Activated naive CD4-positive, alpha-beta T cell treated with anti-CD3 and anti-CD28 coated beads, Interleukin-2, amount 50 U/mL, for 24 hours (primary cell): ENCODE measurements around the gene MMUT.
"Not testable (repeated sequence)": the region's sequence is repeated elsewhere in the genome, so short reads cannot be mapped to it uniquely, and the experiment has no call there.

Experiments used
- H3K27ac Mint-ChIP-seq: one replicate; pipeline ENCODE4 v1.8.0; 2021; ENCODE audit warnings: mild to moderate bottlenecking, mixed read lengths
- H3K27me3 Mint-ChIP-seq: one replicate; pipeline ENCODE4 v1.8.0; 2021; ENCODE audit warnings: mixed read lengths
- H3K36me3 Mint-ChIP-seq: one replicate; pipeline ENCODE4 v1.8.0; 2021; ENCODE audit warnings: mixed read lengths
- H3K4me1 Mint-ChIP-seq: one replicate; pipeline ENCODE4 v1.8.0; 2021; ENCODE audit warnings: mixed read lengths
- H3K4me3 Mint-ChIP-seq: one replicate; pipeline ENCODE4 v1.8.0; 2021; ENCODE audit warnings: mild to moderate bottlenecking, mixed read lengths
- H3K9me3 Mint-ChIP-seq: one replicate; pipeline ENCODE4 v1.8.0; 2021; ENCODE audit warnings: mixed read lengths

MMUT gene

DNA sequence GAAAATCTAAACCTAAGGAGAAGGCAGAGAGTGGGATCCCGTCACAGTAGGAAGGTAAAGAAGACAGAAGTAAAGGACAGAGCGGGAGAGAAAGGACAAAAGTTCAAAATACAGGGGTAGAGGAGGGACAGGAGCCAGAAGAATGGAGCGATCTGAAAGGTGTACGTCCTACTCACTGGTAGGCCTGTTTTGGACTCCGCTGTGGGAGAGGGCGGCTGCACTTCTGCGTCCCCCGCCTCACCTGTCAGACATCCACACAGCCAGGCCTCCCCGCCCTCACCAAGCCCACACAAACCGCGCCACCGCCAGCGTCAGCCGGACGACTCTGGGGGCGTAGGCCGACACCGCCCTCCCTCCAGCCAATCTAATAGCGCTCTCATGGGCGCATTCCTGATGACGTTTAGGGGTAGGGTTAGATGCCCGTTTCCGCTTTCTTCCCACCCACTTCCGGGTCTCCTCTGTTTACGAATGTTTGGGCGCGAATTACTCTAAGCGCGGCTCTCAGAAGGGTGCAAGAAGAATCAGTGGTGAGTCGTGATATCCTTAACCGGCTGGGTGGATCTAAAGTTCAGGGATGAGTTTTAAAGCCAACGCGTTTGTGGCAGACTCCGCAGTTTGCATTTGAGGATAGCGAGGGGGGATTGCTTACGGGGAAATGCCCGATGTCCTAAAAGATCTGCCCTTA lies at the start of gene MMUT, which contains the start of gene CENPQ:
MMUT (minus strand) TSS at position 327 of the 685 bp plus-strand sequence. CDS start 3,787 bp downstream, outside the sequence.
CENPQ (plus strand) TSS at position 444 of the 685 bp plus-strand sequence. CDS start 6,807 bp downstream, outside the sequence.
- H3K27me3 Mint-ChIP-seq = no peaks in the 10 kb centered on the region
- peaks cover 2% of the 10 kb centered on the region for H3K36me3 Mint-ChIP-seq
- H3K27ac Mint-ChIP-seq = peak within 1 kb of the TSS; percentile 96
- H3K4me1 Mint-ChIP-seq = peaks cover 57% of the 10 kb centered on the region
- no peaks in the 10 kb centered on the region for H3K9me3 Mint-ChIP-seq
- H3K4me3 Mint-ChIP-seq = peak within 1 kb of the TSS; percentile 98

DNA sequence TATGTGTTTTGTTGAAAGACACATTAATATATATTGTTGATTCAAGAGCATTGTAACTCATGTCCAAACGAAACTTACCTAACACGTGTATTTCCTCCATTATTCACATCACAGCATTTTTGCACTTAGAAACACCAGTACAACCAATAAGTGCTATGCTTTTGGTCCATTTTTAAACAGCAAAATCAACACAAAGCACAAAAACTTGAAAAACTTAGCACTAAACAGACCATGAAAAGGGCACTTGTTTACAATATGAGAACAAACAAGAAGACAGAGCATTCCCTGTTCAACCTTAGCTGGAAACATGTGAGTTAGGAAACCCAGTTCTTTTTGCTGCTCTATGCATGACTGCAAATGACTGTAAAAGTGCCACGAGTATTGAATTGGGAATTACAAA lies 46.3 kb upstream of the MMUT start:
- no peak overlapping the region for H3K27ac Mint-ChIP-seq
- H3K9me3 Mint-ChIP-seq = no peaks in the 10 kb centered on the region
- H3K4me1 Mint-ChIP-seq = no peaks in the 10 kb centered on the region
- peaks cover 14% of the 10 kb centered on the region for H3K27me3 Mint-ChIP-seq
- H3K36me3 Mint-ChIP-seq = no peaks in the 10 kb centered on the region
- H3K4me3 Mint-ChIP-seq = no peak overlapping the region

DNA sequence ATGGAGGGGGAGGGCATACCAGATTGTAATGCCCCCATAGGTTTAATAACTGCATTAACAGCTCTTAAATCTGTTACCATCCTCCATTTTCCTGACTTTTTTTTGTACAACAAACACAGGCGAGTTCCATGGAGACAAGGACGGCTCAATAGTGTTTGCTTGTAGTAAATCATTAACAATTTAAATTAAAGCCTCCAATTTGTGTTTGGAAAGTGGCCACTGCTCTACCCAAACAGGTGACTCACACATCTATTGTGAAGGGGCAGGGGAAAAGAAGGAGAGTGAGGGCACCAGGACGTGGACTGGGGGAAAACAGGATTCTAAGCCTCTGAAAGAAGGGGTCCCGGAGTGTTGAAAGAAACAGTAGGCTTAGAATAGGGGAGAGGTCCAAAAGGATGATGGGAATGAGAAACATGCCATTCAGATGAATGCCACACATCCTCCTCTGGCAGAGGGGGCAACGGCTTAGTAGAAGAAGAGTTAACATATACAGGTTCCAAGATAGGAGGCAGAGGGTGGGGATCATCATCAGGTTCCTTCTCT lies 43.6 kb upstream of the MMUT start:
- Mint-ChIP-seq H3K9me3 (no peaks in the 10 kb centered on the region), H3K27ac (no peak overlapping the region)

DNA sequence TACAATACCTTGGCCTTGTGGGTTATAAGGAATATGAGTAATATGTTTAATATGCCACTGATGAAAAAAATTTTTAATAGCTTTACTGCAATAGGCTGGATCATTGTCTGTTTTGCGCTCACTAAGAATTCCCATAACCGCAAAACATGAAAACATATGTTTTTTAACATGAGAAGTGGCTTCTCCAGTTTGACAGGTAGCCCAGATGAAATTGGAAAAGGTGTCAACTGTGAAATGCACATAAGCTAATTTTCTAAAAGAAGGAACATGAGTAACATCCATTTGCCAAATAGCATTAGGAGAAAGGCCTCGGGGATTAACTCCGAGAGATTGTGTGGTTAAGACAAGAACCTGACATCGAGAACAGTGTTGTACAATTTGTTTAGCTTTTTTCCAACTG lies 41.6 kb upstream of the MMUT start:
- Mint-ChIP-seq H3K4me3 (no peak overlapping the region), H3K27me3 (peaks cover 7% of the 10 kb centered on the region), H3K9me3 (no peaks in the 10 kb centered on the region), H3K4me1 (no peaks in the 10 kb centered on the region), H3K27ac (no peak overlapping the region), H3K36me3 (no peaks in the 10 kb centered on the region)

More for the DNA sequence above, 43.6 kb upstream of the MMUT start:
- peaks cover 8% of the 10 kb centered on the region for H3K27me3 Mint-ChIP-seq
- no peaks in the 10 kb centered on the region for H3K4me1 Mint-ChIP-seq
- no peaks in the 10 kb centered on the region for H3K36me3 Mint-ChIP-seq
- H3K4me3 Mint-ChIP-seq = no peak overlapping the region

DNA sequence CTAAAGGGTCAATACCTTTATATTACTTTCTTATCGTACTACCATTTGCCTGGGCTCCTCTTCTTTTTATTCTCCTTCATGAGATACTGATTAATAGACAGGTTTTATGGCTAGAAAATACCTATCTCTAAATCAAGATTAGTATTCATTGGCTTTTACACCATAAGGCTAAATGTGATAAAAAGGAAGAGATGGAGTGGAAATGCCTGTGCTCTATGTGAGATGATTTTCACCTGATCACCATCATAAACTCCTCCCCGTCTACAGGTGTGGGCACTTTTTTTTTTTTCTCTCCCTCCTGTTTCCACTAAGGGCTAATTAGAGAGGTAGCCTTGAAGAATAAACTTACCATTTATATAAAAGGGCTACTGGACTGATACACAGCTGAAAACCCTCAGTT lies 36.6 kb upstream of the MMUT start, which contains the start of gene GLYATL3:
GLYATL3 (plus strand) TSS at position 301 of the 400 bp plus-strand sequence. CDS start 12,068 bp downstream, outside the sequence.
- Mint-ChIP-seq H3K4me1 (no peaks in the 10 kb centered on the region), H3K27me3 (no peaks in the 10 kb centered on the region), H3K4me3 (no peak within 1 kb of the TSS), H3K9me3 (no peaks in the 10 kb centered on the region), H3K27ac (no peak within 1 kb of the TSS), H3K36me3 (no peaks in the 10 kb centered on the region)

DNA sequence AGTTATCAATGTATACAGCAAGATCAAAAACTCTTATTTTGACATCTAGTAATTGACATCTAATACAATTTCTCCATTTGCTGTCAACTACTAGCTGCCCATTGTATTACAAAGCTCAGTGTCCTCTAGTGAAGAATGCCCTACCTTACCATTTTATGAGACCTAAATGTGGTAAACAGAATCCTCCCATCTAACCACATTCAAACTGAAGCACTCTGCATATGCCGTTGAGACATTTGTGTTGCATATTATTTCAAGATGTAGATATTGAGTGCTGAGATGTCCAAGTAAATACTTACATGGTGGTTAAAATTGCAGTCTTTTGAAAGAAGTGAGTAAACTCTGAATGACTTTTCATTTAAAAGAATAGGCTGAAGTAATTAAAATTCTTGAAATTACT lies 36.1 kb upstream of the MMUT start:
- Mint-ChIP-seq H3K4me1 (no peaks in the 10 kb centered on the region), H3K9me3 (no peaks in the 10 kb centered on the region), H3K36me3 (peaks cover 3% of the 10 kb centered on the region), H3K27ac (no peak overlapping the region), H3K27me3 (no peaks in the 10 kb centered on the region), H3K4me3 (no peak overlapping the region)

DNA sequence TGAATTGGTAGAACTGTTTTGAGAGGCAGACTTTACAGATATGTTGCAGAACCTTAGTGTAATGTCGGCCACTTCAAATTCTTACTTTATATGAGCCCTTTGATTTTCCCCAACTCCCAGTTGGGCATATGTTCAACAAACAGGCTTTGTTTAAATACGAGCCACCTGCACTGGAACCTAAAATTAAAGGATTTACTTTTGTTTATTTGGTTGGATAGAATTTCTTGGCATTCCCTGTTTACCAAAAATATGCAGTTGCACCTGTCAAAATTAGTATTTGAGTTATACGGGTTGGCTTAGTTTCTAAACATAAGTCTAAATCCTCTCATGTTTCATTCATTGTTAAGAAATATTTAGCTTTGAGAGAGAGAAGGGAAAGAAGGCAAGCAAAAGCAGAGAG lies 34.3 kb upstream of the MMUT start:
- Mint-ChIP-seq H3K36me3 (peaks cover 10% of the 10 kb centered on the region), H3K27ac (no peak overlapping the region), H3K27me3 (no peaks in the 10 kb centered on the region), H3K4me1 (no peaks in the 10 kb centered on the region), H3K4me3 (no peak overlapping the region), H3K9me3 (no peaks in the 10 kb centered on the region)

DNA sequence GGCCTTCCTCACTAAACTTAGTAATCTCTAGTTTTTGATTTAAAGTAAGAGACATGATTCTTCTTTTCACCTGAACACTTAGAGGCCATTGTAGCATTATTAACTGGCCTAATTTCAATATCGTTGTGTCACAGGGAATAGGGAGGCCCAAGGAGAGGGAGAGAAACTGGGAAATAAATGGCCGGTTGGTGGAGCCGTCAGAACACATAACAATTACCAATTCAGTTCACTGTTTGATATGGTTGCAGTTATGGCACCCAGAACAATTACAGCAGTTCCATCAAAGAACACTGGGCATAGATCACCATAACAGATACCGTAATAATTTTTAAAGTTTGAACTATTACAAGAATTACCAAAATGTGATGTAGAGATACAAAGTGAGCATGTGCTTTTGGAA lies 27.6 kb upstream of the MMUT start:
- Mint-ChIP-seq H3K4me3 (no peak overlapping the region), H3K4me1 (no peaks in the 10 kb centered on the region), H3K36me3 (peaks cover 28% of the 10 kb centered on the region), H3K27me3 (no peaks in the 10 kb centered on the region), H3K9me3 (no peaks in the 10 kb centered on the region), H3K27ac (no peak overlapping the region)

DNA sequence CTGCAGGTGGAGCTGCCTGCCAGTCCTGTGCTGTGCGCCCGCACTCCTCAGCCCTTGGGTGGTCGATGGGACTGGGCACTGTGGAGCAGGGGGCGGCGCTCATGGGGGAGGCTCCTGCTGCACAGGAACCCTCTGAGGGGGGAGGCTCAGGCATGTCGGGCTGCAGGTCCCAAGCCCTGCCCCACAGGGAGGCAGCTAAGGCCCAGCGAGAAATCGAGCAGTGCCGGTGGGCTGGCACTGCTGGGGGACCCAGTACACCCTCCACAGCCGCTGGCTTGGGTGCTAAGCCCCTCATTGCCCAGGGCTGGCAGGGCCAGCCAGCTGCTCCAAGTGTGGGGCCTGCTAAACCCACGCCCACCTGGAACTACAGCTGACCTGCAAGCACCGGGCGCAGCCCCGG lies 20.3 kb upstream of the MMUT start:
- H3K27me3 Mint-ChIP-seq, H3K4me3 Mint-ChIP-seq, H3K4me1 Mint-ChIP-seq, H3K9me3 Mint-ChIP-seq, H3K27ac Mint-ChIP-seq: not testable (repeated sequence)
- H3K36me3 Mint-ChIP-seq = peaks cover 18% of the 10 kb centered on the region

DNA sequence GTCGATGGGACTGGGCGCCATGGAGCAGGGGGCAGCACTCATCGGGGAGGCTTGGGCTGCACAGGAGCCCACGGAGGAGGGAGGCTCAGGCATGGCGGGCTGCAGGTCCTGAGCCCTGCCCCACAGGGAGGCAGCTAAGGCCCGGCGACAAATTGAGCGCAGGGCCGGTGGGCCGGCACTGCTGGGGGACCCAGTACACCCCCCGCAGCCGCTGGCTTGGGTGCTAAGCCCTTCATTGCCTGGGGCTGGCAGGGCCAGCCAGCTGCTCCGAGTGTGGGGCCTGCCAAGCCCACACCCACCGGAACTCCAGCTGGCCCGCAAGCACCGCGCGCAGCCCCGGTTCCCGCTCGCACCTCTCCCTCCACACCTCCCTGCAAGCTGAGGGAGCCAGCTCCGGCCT lies 18.8 kb upstream of the MMUT start:
- H3K4me1 Mint-ChIP-seq, H3K9me3 Mint-ChIP-seq, H3K27ac Mint-ChIP-seq, H3K27me3 Mint-ChIP-seq, H3K4me3 Mint-ChIP-seq: not testable (repeated sequence)
- H3K36me3 Mint-ChIP-seq = peaks cover 15% of the 10 kb centered on the region

DNA sequence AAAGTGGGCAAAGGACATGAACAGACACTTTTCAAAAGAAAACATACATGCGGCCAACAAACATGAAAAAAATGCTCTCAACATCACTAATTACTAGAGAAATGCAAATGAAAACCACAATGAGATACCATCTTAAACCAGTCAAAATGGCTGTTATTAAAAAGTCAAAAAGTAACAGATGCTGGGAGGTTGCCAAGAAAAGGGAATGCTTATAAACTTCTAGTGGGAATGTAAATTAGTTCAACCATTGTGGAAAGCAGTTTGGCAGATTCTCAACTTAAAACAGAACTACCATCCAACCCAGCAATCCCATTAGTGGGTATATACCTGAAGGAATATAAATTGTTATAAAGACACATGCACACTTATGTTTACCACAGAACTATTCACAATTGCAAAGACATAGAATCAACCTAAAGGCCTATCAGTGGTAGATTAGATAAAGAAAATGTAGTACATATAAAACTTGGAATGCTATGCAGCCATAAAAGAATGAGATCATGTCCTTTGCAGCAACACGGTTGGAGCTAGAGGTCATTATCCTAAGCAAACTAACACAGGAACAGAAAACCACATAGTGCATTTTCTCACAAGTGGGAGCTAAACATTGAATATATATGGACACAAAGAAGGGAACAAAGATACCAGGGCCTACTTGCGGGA lies 16.4 kb upstream of the MMUT start:
- Mint-ChIP-seq H3K4me3 (no peak overlapping the region), H3K27me3 (no peaks in the 10 kb centered on the region), H3K9me3 (no peaks in the 10 kb centered on the region), H3K36me3 (peaks cover 14% of the 10 kb centered on the region), H3K27ac (no peak overlapping the region), H3K4me1 (no peaks in the 10 kb centered on the region)

DNA sequence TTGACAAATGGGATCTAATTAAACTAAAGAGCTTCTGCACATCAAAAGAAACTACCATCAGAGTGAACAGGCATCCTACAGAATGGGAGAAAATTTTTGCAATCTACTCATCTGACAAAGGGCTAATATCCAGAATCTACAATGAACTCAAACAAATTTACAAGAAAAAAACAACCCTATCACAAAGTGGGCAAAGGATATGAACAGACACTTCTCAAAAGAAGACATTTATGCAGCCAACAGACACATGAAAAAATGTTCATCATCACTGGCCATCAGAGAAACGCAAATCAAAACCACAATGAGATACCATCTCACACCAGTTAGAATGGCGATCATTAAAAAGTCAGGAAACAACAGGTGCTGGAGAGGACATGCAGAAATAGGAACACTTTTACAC lies 13.5 kb upstream of the MMUT start:
- H3K36me3 Mint-ChIP-seq = peaks cover 32% of the 10 kb centered on the region
- H3K27ac Mint-ChIP-seq, H3K4me1 Mint-ChIP-seq, H3K4me3 Mint-ChIP-seq, H3K9me3 Mint-ChIP-seq, H3K27me3 Mint-ChIP-seq: not testable (repeated sequence)

DNA sequence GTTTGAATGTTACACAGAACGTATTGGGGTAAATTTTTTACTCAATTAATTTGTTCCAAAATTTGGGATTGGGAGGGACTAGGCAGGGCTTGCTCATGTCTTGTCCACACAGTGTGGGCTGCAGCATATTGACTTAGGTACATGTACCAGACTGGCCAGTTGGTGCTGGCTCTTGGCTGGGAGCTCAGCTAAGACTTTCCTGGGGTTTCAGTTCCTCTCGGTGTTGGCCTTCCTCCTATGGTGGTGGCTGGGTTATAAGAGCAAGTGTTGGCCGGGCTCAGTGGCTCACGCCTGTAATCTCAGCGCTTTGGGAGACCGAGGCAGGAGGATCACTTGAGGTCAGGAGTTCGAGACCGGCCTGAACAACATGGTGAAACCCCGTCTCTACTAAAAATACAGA lies 5.0 kb upstream of the MMUT start:
- Mint-ChIP-seq H3K27ac (no peak overlapping the region), H3K36me3 (peaks cover 8% of the 10 kb centered on the region), H3K9me3 (no peaks in the 10 kb centered on the region), H3K4me1 (peaks cover 18% of the 10 kb centered on the region), H3K4me3 (no peak overlapping the region), H3K27me3 (no peaks in the 10 kb centered on the region)

DNA sequence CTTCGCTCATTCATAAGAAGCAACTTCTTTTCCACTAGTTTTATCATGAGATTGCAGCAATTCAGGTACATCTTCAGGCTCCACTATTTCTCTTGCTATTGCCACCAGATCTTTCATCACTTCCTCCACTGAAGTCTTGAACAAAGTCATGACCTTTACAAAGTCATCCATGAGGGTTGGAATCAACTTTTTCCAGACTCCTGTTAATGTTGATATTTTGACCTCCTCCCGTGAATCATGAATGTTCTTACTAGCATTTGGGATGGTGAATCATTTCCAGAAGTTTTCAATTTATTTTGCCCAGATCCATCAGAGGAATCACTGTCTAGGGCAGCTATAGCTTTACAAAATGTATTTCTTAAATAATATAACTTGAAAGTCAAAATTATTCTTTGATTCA lies 1.6 kb upstream of the MMUT start:
- Mint-ChIP-seq H3K9me3 (no peaks in the 10 kb centered on the region), H3K27ac (no peak overlapping the region), H3K4me3 (peak overlapping the region; percentile 98), H3K27me3 (no peaks in the 10 kb centered on the region), H3K36me3 (no peaks in the 10 kb centered on the region), H3K4me1 (peaks cover 45% of the 10 kb centered on the region)

DNA sequence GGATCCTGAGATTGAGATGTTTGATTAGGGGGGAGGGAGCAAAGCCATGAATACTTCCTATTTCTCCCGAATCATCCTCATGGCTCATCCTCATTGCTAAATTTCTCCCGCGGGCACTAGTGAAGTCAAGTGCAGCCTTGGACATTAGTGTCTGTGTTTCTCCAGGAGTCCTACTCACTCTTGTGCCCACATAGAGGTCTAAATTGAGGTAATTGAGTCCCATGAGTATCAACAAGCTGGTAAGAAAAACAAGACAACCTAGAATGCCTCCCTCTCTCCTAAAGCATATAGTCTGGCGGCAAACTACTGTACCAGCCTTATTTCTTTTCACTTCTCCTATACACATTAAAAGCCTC lies 537 bp upstream of the MMUT start:
- peaks cover 56% of the 10 kb centered on the region for H3K4me1 Mint-ChIP-seq
- H3K9me3 Mint-ChIP-seq = no peaks in the 10 kb centered on the region

DNA sequence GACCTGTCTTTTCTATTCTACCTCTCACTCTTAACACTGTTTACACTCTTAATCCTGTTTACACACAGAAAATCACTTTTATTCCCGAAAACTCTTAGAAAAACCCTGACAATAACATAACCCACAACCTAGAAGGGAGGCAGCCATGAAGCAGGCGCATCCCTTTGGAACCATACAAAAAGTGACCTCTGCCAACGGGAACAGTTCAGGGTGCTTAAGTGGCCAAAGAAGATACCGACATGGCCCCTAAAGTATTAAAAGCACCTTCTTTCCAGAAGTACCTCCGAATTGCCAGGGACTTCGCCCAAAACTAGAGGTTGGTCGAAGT lies 490 bp downstream of the MMUT start:
- Mint-ChIP-seq H3K27me3 (no peaks in the 10 kb centered on the region), H3K36me3 (peaks cover 2% of the 10 kb centered on the region), H3K4me3 (peak overlapping the region; percentile 98), H3K27ac (peak overlapping the region; percentile 96), H3K4me1 (peaks cover 57% of the 10 kb centered on the region), H3K9me3 (no peaks in the 10 kb centered on the region)

More for the DNA sequence above, 537 bp upstream of the MMUT start:
- peaks cover 2% of the 10 kb centered on the region for H3K36me3 Mint-ChIP-seq
- H3K4me3 Mint-ChIP-seq = peak overlapping the region; percentile 98
- peak overlapping the region; percentile 96 for H3K27ac Mint-ChIP-seq
- H3K27me3 Mint-ChIP-seq = no peaks in the 10 kb centered on the region
